Smooth muscle cell (in vitro differentiated cells): Measurements from ENCODE around the gene MCOLN1. TPM values are rescaled to one million over a fixed set of nuclear protein-coding genes. Genes with fewer than 3 reads are reported as not detected.

Source experiments
- DNase-seq: peaks from one replicate; lab custom pipeline; 2025; ENCODE audit not compliant: unreplicated experiment; lab: John Stamatoyannopoulos, UW
- H2AFZ ChIP-seq: fragments of 200-600 bp; sonication (generic); 2 replicates; pipeline ENCODE4 v1.6.0; 2016; ENCODE audit warnings: antibody characterized with exemption, low read depth, mild to moderate bottlenecking
- H3F3A ChIP-seq: fragments of 200-600 bp; sonication (generic); 2 replicates; pipeline ENCODE4 v1.6.0; 2017; ENCODE audit warnings: antibody characterized with exemption, low read depth
- H3K27ac ChIP-seq: fragments of 200-600 bp; sonication (generic); 2 replicates; pipeline ENCODE4 v1.5.1; 2016; ENCODE audit warnings: low read depth, mild to moderate bottlenecking
- H3K27me3 ChIP-seq: fragments of 200-600 bp; sonication (generic); 2 replicates; pipeline ENCODE4 v1.6.1; 2016; ENCODE audit warnings: low read depth, mild to moderate bottlenecking
- H3K36me3 ChIP-seq: fragments of 200-600 bp; sonication (generic); 2 replicates; pipeline ENCODE4 v1.5.1; 2016; ENCODE audit warnings: low read depth
- H3K4me1 ChIP-seq: fragments of 200-600 bp; sonication (generic); 2 replicates; pipeline ENCODE4 v1.5.1; 2016; ENCODE audit warnings: low read depth
- H3K4me2 ChIP-seq: fragments of 200-600 bp; sonication (generic); 2 replicates; pipeline ENCODE4 v1.6.0; 2016; ENCODE audit warnings: mild to moderate bottlenecking
- H3K4me3 ChIP-seq: fragments of 200-600 bp; sonication (generic); 2 replicates; pipeline ENCODE4 v1.5.1; 2016; ENCODE audit warnings: mild to moderate bottlenecking
- H3K79me2 ChIP-seq: fragments of 200-600 bp; sonication (generic); 2 replicates; pipeline ENCODE4 v1.6.0; 2016; ENCODE audit warnings: low read depth, mild to moderate bottlenecking
- H3K9ac ChIP-seq: fragments of 200-600 bp; sonication (generic); 2 replicates; pipeline ENCODE4 v1.6.0; 2016; ENCODE audit warnings: low read depth
- H3K9me3 ChIP-seq: fragments of 200-600 bp; sonication (generic); replicated peaks from 2 replicates; pipeline ENCODE4 v1.5.1; 2016; ENCODE audit warnings: low read depth
- H4K20me1 ChIP-seq: fragments of 200-600 bp; sonication (generic); 2 replicates; pipeline ENCODE4 v1.6.0; 2016; ENCODE audit warnings: low read depth
- CTCF ChIP-seq: fragments of 200-600 bp; sonication (generic); IDR thresholded peaks from 2 replicates; pipeline ENCODE4 v1.5.1; 2017; ENCODE audit warnings: borderline replicate concordance, mild to moderate bottlenecking, antibody characterized with exemption; ENCODE audit not compliant: insufficient read depth, poor library complexity, severe bottlenecking
- WGBS: methylation state at CpG from one replicate; pipeline ENCODE4 v1.1.7; 2016; ENCODE audit warnings: low lambda C conversion rate; 5-methylcytosine and 5-hydroxymethylcytosine counted together
- polyA plus RNA-seq: library from polyadenylated mRNA; unstranded; fragments of >200 nt; fragmentation: Nextera tagmentation; extraction: Ambion mirVana; gene quantifications from 2 replicates; pipeline ENCODE4 v1.2.1, GENCODE V29; 2016
- total RNA-seq: library from RNA; depleted of rRNA; stranded (reverse); fragments of >200 nt; gene quantifications from 2 replicates; pipeline ENCODE4 v1.2.3, GENCODE V29; 2014

The MCOLN1 gene
- total and polyA plus RNA-seq, 2 experiments from 2014 or later: 9.8 to 19.2 TPM

GRCh38 chr19:7488736-7489353, 33.6 kb upstream of the MCOLN1 start, which contains the start of gene PEX11G:
Gene PEX11G, minus strand, starts transcription at chr19:7489035. Its CDS starts 25 bp downstream, at chr19:7489010.
- peak; percentile 66 for DNase-seq
- H3K27ac ChIP-seq: peak within 1 kb of the TSS; percentile 88
- H3K4me2 ChIP-seq: peak within 1 kb of the TSS; percentile 91
- H3K4me1 ChIP-seq: peaks cover 12% of the 10 kb centered on the region
- no peaks in the 10 kb centered on the region for H3K9me3 ChIP-seq
- peak within 1 kb of the TSS; percentile 51 for H2AFZ ChIP-seq
- no peaks in the 10 kb centered on the region for H3K27me3 ChIP-seq
- no peak for TF ChIP-seq CTCF
- no peaks in the 10 kb centered on the region for H4K20me1 ChIP-seq
- H3F3A ChIP-seq: peaks cover 17% of the 10 kb centered on the region
- H3K4me3 ChIP-seq: peak within 1 kb of the TSS; percentile 68
- WGBS: 4% methylated on average over 49 of the region's 49 CpGs
- no peaks in the 10 kb centered on the region for H3K79me2 ChIP-seq
- peak within 1 kb of the TSS; percentile 90 for H3K9ac ChIP-seq
- H3K36me3 ChIP-seq: no peaks in the 10 kb centered on the region

- Histone ChIP-seq H3K27me3 (no peaks in the 10 kb centered on the region), H3F3A (peaks cover 17% of the 10 kb centered on the region), H3K4me3 (no peak overlapping the region), H4K20me1 (no peaks in the 10 kb centered on the region), H3K79me2 (no peaks in the 10 kb centered on the region), H2AFZ (no peak overlapping the region), H3K4me2 (peak overlapping the region; percentile 91), H3K27ac (peak overlapping the region; percentile 88), H3K36me3 (no peaks in the 10 kb centered on the region), H3K4me1 (peaks cover 12% of the 10 kb centered on the region), H3K9me3 (no peaks in the 10 kb centered on the region), H3K9ac (no peak overlapping the region)
- WGBS: 80% methylated on average over 10 of the region's 11 CpGs
- DNase-seq: no peak
- TF ChIP-seq CTCF: no peak
Measured at GRCh38 chr19:7489609-7490044, 32.8 kb upstream of the MCOLN1 start.

GRCh38 chr19:7492142-7492541, 30.3 kb upstream of the MCOLN1 start:
- whole genome bisulfite sequencing: 29% methylated on average over 4 of the region's 4 CpGs
- Histone ChIP-seq H3K27ac (peak overlapping the region; percentile 62), H3K36me3 (no peaks in the 10 kb centered on the region), H3K4me3 (no peak overlapping the region), H4K20me1 (no peaks in the 10 kb centered on the region), H3K9ac (no peak overlapping the region), H3K27me3 (no peaks in the 10 kb centered on the region), H3K79me2 (no peaks in the 10 kb centered on the region), H3K9me3 (no peaks in the 10 kb centered on the region), H3K4me2 (peak overlapping the region; percentile 29), H3F3A (peaks cover 17% of the 10 kb centered on the region), H2AFZ (no peak overlapping the region), H3K4me1 (peaks cover 12% of the 10 kb centered on the region)
- TF ChIP-seq CTCF: no peak
- no peak for DNase-seq

GRCh38 chr19:7492558-7492957, 29.9 kb upstream of the MCOLN1 start:
- Histone ChIP-seq H3K4me3 (no peak overlapping the region), H3K9ac (no peak overlapping the region), H3K27ac (peak overlapping the region; percentile 62), H3K9me3 (no peaks in the 10 kb centered on the region), H3F3A (peaks cover 17% of the 10 kb centered on the region), H2AFZ (no peak overlapping the region), H3K27me3 (no peaks in the 10 kb centered on the region), H4K20me1 (no peaks in the 10 kb centered on the region), H3K79me2 (no peaks in the 10 kb centered on the region), H3K4me1 (peaks cover 12% of the 10 kb centered on the region), H3K4me2 (peak overlapping the region; percentile 29), H3K36me3 (no peaks in the 10 kb centered on the region)
- no peak for DNase-seq
- WGBS: 39% methylated on average over 11 of the region's 11 CpGs
- no peak for TF ChIP-seq CTCF
